Calu3 (cell line): ENCODE results near the gene RIPOR3. TPM values are rescaled to one million over a fixed set of nuclear protein-coding genes. Genes with fewer than 3 reads are reported as not detected.
"Not testable (repeated sequence)": the region's sequence is repeated elsewhere in the genome, so short reads cannot be mapped to it uniquely, and the experiment has no call there.

Experiments
- BruUV-seq: library from RNA; stranded (reverse); fragments of 400-500 nt; replicated peaks from 2 replicates; lab custom pipeline; 2021; lab: Mats Ljungman, UMichigan
- CTCF ChIA-PET: fragments of 300-600 bp; sonication (Branson Sonifier 250); formaldehyde crosslinking; loops from one replicate; lab custom pipeline; 2022; ENCODE audit warnings: antibody characterized with exemption; lab: Charles Lee
- DNase-seq: peaks from one replicate; pipeline ENCODE4 v3.0.0; 2022
- H3K27ac Mint-ChIP-seq: one replicate; pipeline ENCODE4 v1.8.0; 2022; ENCODE audit warnings: mixed read lengths; ENCODE audit not compliant: unreplicated experiment
- H3K27me3 Mint-ChIP-seq: one replicate; pipeline ENCODE4 v1.8.0; 2022; ENCODE audit warnings: mixed read lengths; ENCODE audit not compliant: unreplicated experiment
- H3K36me3 Mint-ChIP-seq: one replicate; pipeline ENCODE4 v1.8.0; 2022; ENCODE audit warnings: mild to moderate bottlenecking, moderate library complexity, mixed read lengths; ENCODE audit not compliant: insufficient read depth, unreplicated experiment
- H3K4me1 Mint-ChIP-seq: one replicate; pipeline ENCODE4 v1.8.0; 2022; ENCODE audit warnings: mild to moderate bottlenecking, low read depth, mixed read lengths; ENCODE audit not compliant: unreplicated experiment
- H3K4me3 Mint-ChIP-seq: one replicate; pipeline ENCODE4 v1.8.0; 2022; ENCODE audit warnings: mild to moderate bottlenecking, low read depth, moderate library complexity, mixed read lengths; ENCODE audit not compliant: unreplicated experiment
- H3K9me3 Mint-ChIP-seq: one replicate; pipeline ENCODE4 v1.8.0; 2022; ENCODE audit warnings: low read depth, mixed read lengths; ENCODE audit not compliant: unreplicated experiment
- intact Hi-C: fragments of 100-400 bp; cut with micrococcal nuclease; formaldehyde crosslinking; loops from one replicate; pipeline ENCODE4 v1.10.0; 2022; ENCODE audit not compliant: unreplicated experiment
- total RNA-seq: library from RNA; stranded (reverse); gene quantifications from 2 replicates; pipeline ENCODE4 v1.2.3, GENCODE V29; 2022
- TF ChIP-seq, protein P1 (sequence below): fragments of 200-600 bp; IDR thresholded peaks from one replicate; pipeline ENCODE4 v1.8.0; 2022; ENCODE audit warnings: antibody characterized with exemption; ENCODE audit not compliant: unreplicated experiment

The RIPOR3 gene
- total RNA-seq, 1 experiment from 2014 or later, result 4.0 TPM

DNA sequence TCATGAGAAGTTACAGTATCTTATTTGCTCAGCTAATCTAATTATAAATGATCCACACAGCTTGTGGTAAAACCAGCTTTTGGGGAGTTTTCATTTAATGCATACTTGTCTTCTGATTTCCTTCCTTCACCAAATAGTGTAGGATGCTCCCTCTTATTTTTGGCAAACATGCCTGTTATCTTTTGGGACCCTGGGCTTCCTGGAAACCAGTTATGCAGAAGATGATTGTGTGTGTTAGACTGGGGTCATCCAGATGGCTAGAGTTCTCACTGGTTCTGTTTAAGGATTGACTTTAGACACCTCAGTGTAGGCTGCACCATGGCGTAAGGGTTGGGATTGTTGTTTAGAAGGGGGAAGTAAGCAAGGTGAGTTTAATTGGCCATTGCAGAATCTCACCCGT lies 119.9 kb downstream of the RIPOR3 start:
- no TSS peak for BruUV-seq
- CTCF ChIA-PET, result no interaction called here
- H3K36me3 Mint-ChIP-seq, result peaks cover 34% of the 10 kb centered on the region
- no peak for DNase-seq
- no peak overlapping the region for H3K4me3 Mint-ChIP-seq
- TF ChIP-seq, protein P1, sequence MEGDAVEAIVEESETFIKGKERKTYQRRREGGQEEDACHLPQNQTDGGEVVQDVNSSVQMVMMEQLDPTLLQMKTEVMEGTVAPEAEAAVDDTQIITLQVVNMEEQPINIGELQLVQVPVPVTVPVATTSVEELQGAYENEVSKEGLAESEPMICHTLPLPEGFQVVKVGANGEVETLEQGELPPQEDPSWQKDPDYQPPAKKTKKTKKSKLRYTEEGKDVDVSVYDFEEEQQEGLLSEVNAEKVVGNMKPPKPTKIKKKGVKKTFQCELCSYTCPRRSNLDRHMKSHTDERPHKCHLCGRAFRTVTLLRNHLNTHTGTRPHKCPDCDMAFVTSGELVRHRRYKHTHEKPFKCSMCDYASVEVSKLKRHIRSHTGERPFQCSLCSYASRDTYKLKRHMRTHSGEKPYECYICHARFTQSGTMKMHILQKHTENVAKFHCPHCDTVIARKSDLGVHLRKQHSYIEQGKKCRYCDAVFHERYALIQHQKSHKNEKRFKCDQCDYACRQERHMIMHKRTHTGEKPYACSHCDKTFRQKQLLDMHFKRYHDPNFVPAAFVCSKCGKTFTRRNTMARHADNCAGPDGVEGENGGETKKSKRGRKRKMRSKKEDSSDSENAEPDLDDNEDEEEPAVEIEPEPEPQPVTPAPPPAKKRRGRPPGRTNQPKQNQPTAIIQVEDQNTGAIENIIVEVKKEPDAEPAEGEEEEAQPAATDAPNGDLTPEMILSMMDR, result no peak
- peaks cover 19% of the 10 kb centered on the region for H3K4me1 Mint-ChIP-seq
- intact Hi-C loops, result no loop called here
- no peaks in the 10 kb centered on the region for H3K9me3 Mint-ChIP-seq
- H3K27me3 Mint-ChIP-seq, result no peaks in the 10 kb centered on the region
- no peak overlapping the region for H3K27ac Mint-ChIP-seq

GRCh38 chr20:50569864-50570836 lies 121.2 kb downstream of the RIPOR3 start:
- intact Hi-C loops, result no loop called here
- peaks cover 28% of the 10 kb centered on the region for H3K36me3 Mint-ChIP-seq
- no peak overlapping the region for H3K27ac Mint-ChIP-seq
- no peak overlapping the region for H3K4me3 Mint-ChIP-seq
- no peak for DNase-seq
- H3K4me1 Mint-ChIP-seq, result peaks cover 13% of the 10 kb centered on the region
- H3K9me3 Mint-ChIP-seq, result no peaks in the 10 kb centered on the region
- CTCF ChIA-PET, result interaction anchor here (0.5 kb wide), 1 partner anchor 71 kb away, joined by 4 read pairs; no protein-coding TSS in a partner anchor
- no TSS peak for BruUV-seq
- H3K27me3 Mint-ChIP-seq, result no peaks in the 10 kb centered on the region
- TF ChIP-seq, protein P1, result no peak

DNA sequence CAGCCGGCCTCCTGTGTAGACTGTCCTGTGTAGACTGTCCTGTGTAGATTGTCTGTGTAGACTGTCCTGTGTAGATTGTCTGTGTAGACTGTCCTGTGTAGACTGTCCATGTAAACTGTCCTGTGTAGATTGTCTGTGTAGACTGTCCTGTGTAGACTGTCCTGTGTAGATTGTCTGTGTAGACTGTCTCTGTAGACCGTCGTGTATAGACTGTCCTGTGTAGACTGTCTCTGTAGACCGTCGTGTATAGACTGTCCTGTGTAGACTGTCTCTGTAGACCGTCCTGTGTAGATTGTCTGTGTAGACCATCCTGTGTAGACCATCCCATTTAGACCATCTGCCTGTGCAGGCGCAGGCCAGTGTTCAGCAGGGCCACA lies 121.9 kb downstream of the RIPOR3 start:
- Mint-ChIP-seq H3K4me1 (peaks cover 19% of the 10 kb centered on the region), H3K36me3 (peaks cover 31% of the 10 kb centered on the region)
- CTCF ChIA-PET, BruUV-seq, H3K27me3 Mint-ChIP-seq, intact Hi-C loops, H3K4me3 Mint-ChIP-seq, H3K27ac Mint-ChIP-seq, H3K9me3 Mint-ChIP-seq, DNase-seq: not testable (repeated sequence)

GRCh38 chr20:50568549-50568942 lies 122.8 kb downstream of the RIPOR3 start:
- TF ChIP-seq, protein P1, result no peak
- Mint-ChIP-seq H3K4me3 (no peak overlapping the region), H3K27me3 (no peaks in the 10 kb centered on the region), H3K4me1 (peaks cover 20% of the 10 kb centered on the region), H3K9me3 (no peaks in the 10 kb centered on the region), H3K27ac (no peak overlapping the region), H3K36me3 (peaks cover 32% of the 10 kb centered on the region)
- CTCF ChIA-PET, result no interaction called here
- no peak for DNase-seq
- intact Hi-C loops, result no loop called here
- no TSS peak for BruUV-seq
